Fibroblast of the aortic adventitia (primary cell): ENCODE data around the gene SPAG9. TPM values are rescaled to one million over a fixed set of nuclear protein-coding genes. Genes with fewer than 3 reads are reported as not detected.

Experiments
- DNase-seq: peaks from one replicate; pipeline ENCODE4 v3.0.0-alpha.2; 2010; ENCODE audit warnings: low read depth
- H3K4me3 ChIP-seq: 2 replicates; pipeline ENCODE4 v1.5.1; 2011; ENCODE audit warnings: low read depth, mild to moderate bottlenecking, control low read depth, low read length, moderate library complexity
- total RNA-seq: library from RNA; depleted of rRNA; stranded (reverse); fragments of >200 nt; gene quantifications from 2 replicates; pipeline ENCODE4 v1.2.3, GENCODE V29; 2012; ENCODE audit warnings: low replicate concordance
- TF ChIP-seq, protein P1 (sequence below): IDR thresholded peaks from 2 replicates; pipeline ENCODE4 v1.5.1; 2011; ENCODE audit warnings: mild to moderate bottlenecking, low read length, control low read depth, inconsistent platforms; ENCODE audit not compliant: insufficient read depth

SPAG9 gene
- total RNA-seq, 1 donor = 135 TPM

DNA sequence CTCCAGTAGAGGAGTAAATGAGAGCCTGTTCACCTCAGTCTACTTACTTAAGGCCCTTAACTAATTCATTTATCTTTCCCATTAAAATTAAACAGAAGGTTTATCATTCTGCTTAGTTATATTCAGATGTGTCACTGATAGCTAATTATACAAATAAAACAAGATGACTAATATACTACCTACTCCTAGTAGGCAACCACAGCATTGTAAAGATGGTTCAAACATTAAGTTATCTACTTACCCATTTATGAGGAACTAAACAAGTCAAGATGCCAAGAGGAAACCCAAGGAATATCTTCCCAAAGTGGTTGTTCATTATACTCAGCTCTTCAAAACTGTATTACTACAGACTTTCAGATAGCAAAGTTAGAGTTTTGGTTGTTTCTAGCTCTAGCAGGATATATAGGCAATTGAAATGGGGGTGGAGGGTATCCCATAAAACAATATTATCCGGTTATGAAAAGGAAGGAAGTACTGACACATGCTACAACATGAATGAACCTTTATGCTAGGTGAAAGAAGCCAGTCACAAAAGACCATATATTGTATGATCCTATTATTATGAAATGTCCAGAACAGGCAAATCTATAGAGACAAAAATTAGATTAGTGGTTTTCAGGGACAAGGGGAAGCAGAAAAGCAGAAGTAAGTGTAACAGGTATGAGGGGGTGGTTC, 56.5 kb downstream of the SPAG9 start:
- H3K4me3 ChIP-seq = no peak overlapping the region
- TF ChIP-seq, protein P1, sequence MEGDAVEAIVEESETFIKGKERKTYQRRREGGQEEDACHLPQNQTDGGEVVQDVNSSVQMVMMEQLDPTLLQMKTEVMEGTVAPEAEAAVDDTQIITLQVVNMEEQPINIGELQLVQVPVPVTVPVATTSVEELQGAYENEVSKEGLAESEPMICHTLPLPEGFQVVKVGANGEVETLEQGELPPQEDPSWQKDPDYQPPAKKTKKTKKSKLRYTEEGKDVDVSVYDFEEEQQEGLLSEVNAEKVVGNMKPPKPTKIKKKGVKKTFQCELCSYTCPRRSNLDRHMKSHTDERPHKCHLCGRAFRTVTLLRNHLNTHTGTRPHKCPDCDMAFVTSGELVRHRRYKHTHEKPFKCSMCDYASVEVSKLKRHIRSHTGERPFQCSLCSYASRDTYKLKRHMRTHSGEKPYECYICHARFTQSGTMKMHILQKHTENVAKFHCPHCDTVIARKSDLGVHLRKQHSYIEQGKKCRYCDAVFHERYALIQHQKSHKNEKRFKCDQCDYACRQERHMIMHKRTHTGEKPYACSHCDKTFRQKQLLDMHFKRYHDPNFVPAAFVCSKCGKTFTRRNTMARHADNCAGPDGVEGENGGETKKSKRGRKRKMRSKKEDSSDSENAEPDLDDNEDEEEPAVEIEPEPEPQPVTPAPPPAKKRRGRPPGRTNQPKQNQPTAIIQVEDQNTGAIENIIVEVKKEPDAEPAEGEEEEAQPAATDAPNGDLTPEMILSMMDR = no peak
- no peak for DNase-seq

DNA sequence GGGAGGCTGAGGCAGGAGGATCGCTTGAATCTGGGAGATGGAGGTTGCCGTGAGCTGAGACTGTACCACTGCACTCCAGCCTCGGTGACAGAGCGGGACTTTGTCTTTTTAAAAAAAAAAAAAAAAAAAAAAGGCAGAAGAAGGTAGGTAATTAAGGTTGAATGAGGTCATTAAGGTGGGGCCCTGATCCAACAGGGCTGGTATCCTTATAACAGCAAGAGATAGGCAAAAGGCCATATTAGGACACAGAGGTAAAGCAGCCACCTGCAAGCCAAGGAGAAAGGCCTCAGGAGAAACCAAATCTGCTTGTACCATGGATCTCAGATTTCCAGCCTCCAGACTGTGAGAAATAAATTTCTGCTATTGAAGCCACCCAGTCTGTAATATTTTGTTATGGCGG, 60.3 kb downstream of the SPAG9 start:
- TF ChIP-seq, protein P1 = no peak
- DNase-seq = no peak
- no peak overlapping the region for H3K4me3 ChIP-seq

DNA sequence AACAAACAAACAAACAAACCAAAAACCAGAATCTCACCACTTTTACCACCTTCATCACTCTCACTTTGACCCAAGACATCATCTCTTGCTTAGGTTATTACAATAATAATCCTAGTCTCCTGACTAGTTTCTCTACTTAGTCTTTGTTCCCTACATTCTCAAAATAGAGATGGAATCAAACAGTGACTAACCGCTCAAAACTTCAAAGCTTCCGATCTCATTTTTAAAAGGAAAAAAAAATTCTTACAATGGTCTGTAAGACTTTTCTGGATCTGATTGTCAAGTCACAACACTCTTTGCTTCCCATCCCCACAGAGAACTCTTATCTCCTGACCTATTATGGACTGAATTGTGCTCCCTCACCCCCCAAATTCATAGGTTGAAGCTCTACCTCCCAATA, 60.9 kb downstream of the SPAG9 start:
- H3K4me3 ChIP-seq = no peak overlapping the region
- TF ChIP-seq, protein P1 = no peak
- DNase-seq = peak; percentile 60

DNA sequence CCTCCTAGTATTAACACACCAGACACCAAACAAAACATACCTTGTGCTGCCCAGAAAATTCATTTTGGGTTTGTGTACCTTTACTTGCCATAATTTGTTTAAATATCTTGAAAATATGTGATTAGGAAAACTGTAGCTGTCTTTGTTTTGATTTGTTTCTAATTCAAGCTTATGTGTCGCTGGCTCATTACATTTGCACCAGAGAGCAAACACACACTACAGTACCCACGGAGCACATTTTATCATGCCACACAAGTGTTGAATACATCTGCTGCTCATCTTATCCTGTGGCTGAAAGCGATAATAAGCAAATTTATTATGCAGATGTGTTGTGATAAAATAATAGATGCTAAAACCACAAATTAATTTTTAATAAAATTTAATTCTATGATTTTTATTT, 63.1 kb downstream of the SPAG9 start:
- no peak for DNase-seq

DNA sequence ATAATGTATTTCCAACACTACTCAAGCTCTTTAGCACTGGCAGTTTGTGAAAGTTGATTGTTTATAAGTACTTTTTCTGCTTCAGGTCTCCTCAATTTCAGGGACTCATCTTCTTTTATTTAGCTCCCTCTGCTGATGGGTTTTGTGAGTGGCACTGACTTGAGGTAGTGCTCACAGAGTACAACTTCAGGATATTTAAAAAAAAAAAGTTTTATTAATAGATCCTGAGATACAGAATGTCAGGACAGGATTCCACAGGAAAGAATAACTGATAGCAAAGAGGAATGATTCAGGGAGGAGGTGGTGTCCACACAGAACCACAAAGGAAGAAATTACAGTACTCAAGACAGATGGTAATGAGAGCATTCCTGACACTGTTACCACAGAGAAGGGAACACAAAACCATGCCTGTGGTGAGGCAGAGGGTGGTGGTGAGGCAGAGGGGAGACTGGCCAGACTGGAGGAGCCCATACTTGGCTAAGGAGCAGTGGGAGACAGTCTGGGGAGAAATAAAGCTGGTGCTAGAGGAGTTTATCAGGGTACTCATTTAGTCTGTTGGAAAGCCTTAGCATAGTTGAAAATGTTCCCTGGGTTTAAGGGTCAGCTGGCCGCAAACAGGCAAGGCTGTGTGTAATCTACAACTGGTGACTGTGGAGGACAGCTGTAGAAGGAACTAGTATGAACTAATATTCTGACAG, 63.7 kb downstream of the SPAG9 start:
- peak overlapping the region; percentile 32 for H3K4me3 ChIP-seq
- peak; percentile 94 for DNase-seq
- TF ChIP-seq, protein P1 = peak; percentile 71

More for the DNA sequence above, 63.1 kb downstream of the SPAG9 start:
- TF ChIP-seq, protein P1 = no peak
- H3K4me3 ChIP-seq = no peak overlapping the region

DNA sequence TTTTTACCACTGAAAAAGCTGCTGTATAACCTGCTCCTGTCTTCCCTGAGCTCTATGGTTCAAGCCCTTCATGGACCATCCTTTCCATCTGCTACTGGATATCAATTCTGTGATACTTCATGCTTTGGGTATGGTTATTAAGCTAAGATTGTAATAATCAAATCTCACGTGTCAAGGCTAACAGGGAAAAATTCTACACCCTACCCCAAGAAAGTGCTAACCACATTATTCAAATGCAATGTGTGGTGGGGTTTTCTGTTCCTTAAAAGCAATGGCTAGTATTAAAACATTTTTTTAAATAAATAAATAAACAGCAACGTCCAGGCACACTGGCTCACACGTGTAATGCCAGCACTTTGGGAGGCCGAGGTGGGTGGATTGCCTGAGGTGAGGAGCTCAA, 65.9 kb downstream of the SPAG9 start:
- DNase-seq = no peak
- TF ChIP-seq, protein P1 = no peak
- H3K4me3 ChIP-seq = no peak overlapping the region

DNA sequence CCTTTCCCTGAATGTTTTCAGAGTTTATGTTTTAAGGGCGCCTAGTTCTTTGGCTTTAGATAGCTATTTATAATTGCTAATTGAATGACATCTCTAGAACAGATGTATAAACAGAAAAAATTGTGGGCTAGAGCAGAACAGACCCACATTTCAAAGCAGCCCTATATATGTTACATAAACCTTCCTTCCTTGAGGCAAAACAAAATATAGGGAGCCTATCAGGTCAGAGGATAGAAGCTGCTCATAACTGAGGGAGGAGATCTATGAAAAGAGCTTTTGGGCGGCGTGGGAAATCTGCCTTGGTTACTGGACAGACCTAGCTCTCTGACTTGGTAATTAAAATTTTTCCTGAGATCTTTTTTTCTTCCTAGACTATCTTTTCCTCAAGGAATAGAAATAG, 68.4 kb downstream of the SPAG9 start:
- no peak overlapping the region for H3K4me3 ChIP-seq
- TF ChIP-seq, protein P1 = no peak
- DNase-seq = no peak
